WTC11 (cell line): ENCODE data around the gene SPEF1. TPM values are rescaled to one million over a fixed set of nuclear protein-coding genes. Genes with fewer than 3 reads are reported as not detected.
A peak's percentile ranks its signal among the peaks of the same experiment; 100 is the strongest.

Experiments
- ATAC-seq: fragments of 200-7000 bp; cut with Tn5 transposase; 2 replicates; pipeline ENCODE4 v1.10.0; 2021; ENCODE audit warnings: mild to moderate bottlenecking, moderate library complexity
- CTCF ChIA-PET: fragments of 300-600 bp; sonication (Branson Sonifier 250); formaldehyde crosslinking; loops from one replicate; lab custom pipeline; 2021; ENCODE audit warnings: antibody characterized with exemption; lab: Charles Lee
- POLR2A ChIA-PET: fragments of 350-600 bp; sonication (Branson Sonifier 250); formaldehyde crosslinking; loops from one replicate; lab custom pipeline; 2021; ENCODE audit warnings: antibody characterized with exemption; lab: Charles Lee
- DNase-seq: peaks from one replicate; pipeline ENCODE4 v3.0.0; 2021; ENCODE audit warnings: low spot score
- H3K27ac Mint-ChIP-seq: 2 replicates; pipeline ENCODE4 v1.8.0; 2021; ENCODE audit warnings: mixed read lengths
- H3K27me3 Mint-ChIP-seq: 2 replicates; pipeline ENCODE4 v1.8.0; 2021; ENCODE audit warnings: low read depth, mild to moderate bottlenecking, moderate library complexity, mixed read lengths
- H3K36me3 Mint-ChIP-seq: 2 replicates; pipeline ENCODE4 v1.8.0; 2021; ENCODE audit warnings: mixed read lengths
- H3K4me1 Mint-ChIP-seq: 2 replicates; pipeline ENCODE4 v1.8.0; 2022; ENCODE audit warnings: mixed read lengths
- H3K4me3 Mint-ChIP-seq: 2 replicates; pipeline ENCODE4 v1.8.0; 2021; ENCODE audit warnings: mild to moderate bottlenecking, moderate library complexity, mixed read lengths
- H3K9me3 Mint-ChIP-seq: 2 replicates; pipeline ENCODE4 v1.8.0; 2021; ENCODE audit warnings: mixed read lengths
- EMX1 ChIP-seq: fragments of 250-450 bp; sonication (Bioruptor Pico); IDR thresholded peaks from 2 replicates; pipeline ENCODE4 v1.8.0; 2021; ENCODE audit warnings: mild to moderate bottlenecking
- ETV6 ChIP-seq: sonication (generic); formaldehyde crosslinking; IDR thresholded peaks from 2 replicates; pipeline ENCODE4 v1.8.1; 2022; ENCODE audit warnings: mild to moderate bottlenecking, missing genetic modification reagents
- GRHL2 ChIP-seq: fragments of 250-450 bp; sonication (Bioruptor Pico); IDR thresholded peaks from 2 replicates; pipeline ENCODE4 v1.8.0; 2022; ENCODE audit warnings: mild to moderate bottlenecking, moderate library complexity; ENCODE audit not compliant: insufficient replicate concordance, severe bottlenecking
- HMGA2 ChIP-seq: fragments of 250-450 bp; sonication (Bioruptor Pico); IDR thresholded peaks from 2 replicates; pipeline ENCODE4 v1.4.0; 2021; ENCODE audit warnings: mild to moderate bottlenecking, moderate library complexity
- IRF2 ChIP-seq: sonication (generic); formaldehyde crosslinking; IDR thresholded peaks from 2 replicates; pipeline ENCODE4 v1.8.0; 2022; ENCODE audit warnings: low read depth, missing genetic modification reagents, borderline replicate concordance
- JUN ChIP-seq: sonication (generic); formaldehyde crosslinking; IDR thresholded peaks from 2 replicates; pipeline ENCODE4 v1.8.0; 2023; ENCODE audit warnings: mild to moderate bottlenecking, missing genetic modification reagents
- KAT7 ChIP-seq: sonication (generic); formaldehyde crosslinking; IDR thresholded peaks from 2 replicates; pipeline ENCODE4 v1.8.1; 2023; ENCODE audit warnings: missing genetic modification reagents, mild to moderate bottlenecking, borderline replicate concordance
- PRRX2 ChIP-seq: fragments of 250-450 bp; sonication (Bioruptor Pico); IDR thresholded peaks from 2 replicates; pipeline ENCODE4 v1.8.0; 2021; ENCODE audit warnings: mild to moderate bottlenecking
- SMAD3 ChIP-seq: sonication (generic); formaldehyde crosslinking; IDR thresholded peaks from 2 replicates; pipeline ENCODE4 v1.8.0; 2022; ENCODE audit warnings: missing genetic modification reagents, mild to moderate bottlenecking, borderline replicate concordance
- USF1 ChIP-seq: sonication (generic); formaldehyde crosslinking; IDR thresholded peaks from 2 replicates; pipeline ENCODE4 v1.8.0; 2022; ENCODE audit warnings: mild to moderate bottlenecking, missing genetic modification reagents
- USF2 ChIP-seq: sonication (generic); formaldehyde crosslinking; IDR thresholded peaks from 2 replicates; pipeline ENCODE4 v1.8.1; 2023; ENCODE audit warnings: mild to moderate bottlenecking, missing genetic modification reagents, moderate library complexity
- ZNF138 ChIP-seq: sonication (generic); formaldehyde crosslinking; conservative IDR thresholded peaks from 2 replicates; pipeline ENCODE4 v1.8.1; 2022; ENCODE audit warnings: mild to moderate bottlenecking, moderate library complexity, missing genetic modification reagents
- ZNF232 ChIP-seq: sonication (generic); formaldehyde crosslinking; IDR thresholded peaks from 2 replicates; pipeline ENCODE4 v1.8.0; 2022; ENCODE audit warnings: mild to moderate bottlenecking, missing genetic modification reagents
- ZNF263 ChIP-seq: sonication (generic); formaldehyde crosslinking; IDR thresholded peaks from 2 replicates; pipeline ENCODE4 v1.8.1; 2022; ENCODE audit warnings: low read depth, mild to moderate bottlenecking, moderate library complexity, missing genetic modification reagents
- ZNF423 ChIP-seq: fragments of 250-450 bp; sonication (Bioruptor Pico); IDR thresholded peaks from 2 replicates; pipeline ENCODE4 v2.1.2; 2022; ENCODE audit warnings: mild to moderate bottlenecking, moderate library complexity
- ZNF512 ChIP-seq: sonication (generic); formaldehyde crosslinking; IDR thresholded peaks from 2 replicates; pipeline ENCODE4 v1.8.1; 2022; ENCODE audit warnings: missing genetic modification reagents, borderline replicate concordance
- ZSCAN18 ChIP-seq: fragments of 250-450 bp; sonication (Bioruptor Pico); IDR thresholded peaks from 2 replicates; pipeline ENCODE4 v2.1.2; 2022; ENCODE audit warnings: mild to moderate bottlenecking, moderate library complexity
- total RNA-seq: library from RNA; stranded (reverse); gene quantifications from 3 replicates; pipeline ENCODE4 v1.2.3, GENCODE V29; 2021
- TF ChIP-seq, protein P1 (sequence below): sonication (generic); formaldehyde crosslinking; IDR thresholded peaks from 2 replicates; pipeline ENCODE4 v1.8.1; 2023; ENCODE audit warnings: mild to moderate bottlenecking, missing genetic modification reagents
- TF ChIP-seq, protein P2 (sequence below): fragments of 250-450 bp; sonication (Bioruptor Pico); IDR thresholded peaks from 2 replicates; pipeline ENCODE4 v1.9.0; 2021; ENCODE audit warnings: moderate library complexity, mild to moderate bottlenecking, inconsistent platforms, borderline replicate concordance
- TF ChIP-seq, protein P3 (sequence below): sonication (generic); formaldehyde crosslinking; IDR thresholded peaks from 2 replicates; pipeline ENCODE4 v1.8.0; 2022; ENCODE audit warnings: mild to moderate bottlenecking, missing genetic modification reagents
- TF ChIP-seq, protein P4 (sequence below): sonication (generic); formaldehyde crosslinking; IDR thresholded peaks from 2 replicates; pipeline ENCODE4 v1.8.1; 2023; ENCODE audit warnings: mild to moderate bottlenecking, missing genetic modification reagents, borderline replicate concordance

SPEF1 gene
- total RNA-seq, 1 experiment from 2014 or later = 0.72 TPM

DNA sequence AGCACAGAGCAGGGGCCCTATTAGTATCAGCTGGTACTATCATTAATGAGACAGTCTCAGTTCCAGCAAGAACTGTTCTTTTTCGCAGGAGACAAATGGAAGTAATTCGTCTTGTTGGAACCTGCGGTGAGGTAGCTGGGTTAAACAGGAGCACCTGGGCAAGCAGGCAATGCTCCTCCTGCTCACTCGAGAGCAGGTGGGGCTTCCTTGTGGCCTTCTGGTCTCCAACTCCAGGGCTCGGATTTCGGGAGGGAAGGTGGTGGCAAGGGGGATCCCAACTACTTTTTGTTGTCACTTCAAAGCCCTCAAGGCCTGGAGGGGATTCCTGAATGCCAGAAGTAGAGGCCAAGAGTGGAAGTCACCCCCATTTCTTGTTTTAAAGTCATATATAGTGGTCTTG is 1.3 kb upstream of the SPEF1 start (continued):
- TF ChIP-seq ZNF263 (CRISPR knock-in tag) (no peak), ZNF423 (CRISPR knock-in tag) (no peak), USF2 (CRISPR knock-in tag) (no peak), IRF2 (CRISPR knock-in tag) (no peak), GRHL2 (CRISPR knock-in tag) (no peak), ZNF138 (CRISPR knock-in tag) (no peak)
- TF ChIP-seq, protein P1, sequence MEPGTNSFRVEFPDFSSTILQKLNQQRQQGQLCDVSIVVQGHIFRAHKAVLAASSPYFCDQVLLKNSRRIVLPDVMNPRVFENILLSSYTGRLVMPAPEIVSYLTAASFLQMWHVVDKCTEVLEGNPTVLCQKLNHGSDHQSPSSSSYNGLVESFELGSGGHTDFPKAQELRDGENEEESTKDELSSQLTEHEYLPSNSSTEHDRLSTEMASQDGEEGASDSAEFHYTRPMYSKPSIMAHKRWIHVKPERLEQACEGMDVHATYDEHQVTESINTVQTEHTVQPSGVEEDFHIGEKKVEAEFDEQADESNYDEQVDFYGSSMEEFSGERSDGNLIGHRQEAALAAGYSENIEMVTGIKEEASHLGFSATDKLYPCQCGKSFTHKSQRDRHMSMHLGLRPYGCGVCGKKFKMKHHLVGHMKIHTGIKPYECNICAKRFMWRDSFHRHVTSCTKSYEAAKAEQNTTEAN = no peak

GRCh38 chr20:3778976-3779375 is 2.3 kb downstream of the SPEF1 start:
- POLR2A ChIA-PET = interaction anchor here (0.6 to 2.1 kb wide), 2 partner anchors 9 to 11 kb away, joined by 3 to 14 read pairs; partner anchors contain the start of gene ADISSP
- ATAC-seq = no peak

More at GRCh38 chr20:3778976-3779375, 2.3 kb downstream of the SPEF1 start:
- no peak for DNase-seq
- peaks cover 36% of the 10 kb centered on the region for H3K4me1 Mint-ChIP-seq
- no peak overlapping the region for H3K27ac Mint-ChIP-seq
- H3K36me3 Mint-ChIP-seq = no peaks in the 10 kb centered on the region
- H3K9me3 Mint-ChIP-seq = no peaks in the 10 kb centered on the region
- H3K4me3 Mint-ChIP-seq = peak overlapping the region; percentile 79
- H3K27me3 Mint-ChIP-seq = peaks cover 58% of the 10 kb centered on the region
- TF ChIP-seq KAT7 (CRISPR knock-in tag) (no peak), ETV6 (no peak), USF2 (CRISPR knock-in tag) (no peak), SMAD3 (CRISPR knock-in tag) (no peak), PRRX2 (CRISPR knock-in tag) (no peak), ZSCAN18 (CRISPR knock-in tag) (no peak), ZNF423 (CRISPR knock-in tag) (no peak), HMGA2 (CRISPR knock-in tag) (no peak), IRF2 (CRISPR knock-in tag) (no peak), JUN (no peak), ZNF512 (CRISPR knock-in tag) (no peak), EMX1 (no peak), ZNF232 (CRISPR knock-in tag) (no peak), USF1 (no peak)
- TF ChIP-seq, protein P2, sequence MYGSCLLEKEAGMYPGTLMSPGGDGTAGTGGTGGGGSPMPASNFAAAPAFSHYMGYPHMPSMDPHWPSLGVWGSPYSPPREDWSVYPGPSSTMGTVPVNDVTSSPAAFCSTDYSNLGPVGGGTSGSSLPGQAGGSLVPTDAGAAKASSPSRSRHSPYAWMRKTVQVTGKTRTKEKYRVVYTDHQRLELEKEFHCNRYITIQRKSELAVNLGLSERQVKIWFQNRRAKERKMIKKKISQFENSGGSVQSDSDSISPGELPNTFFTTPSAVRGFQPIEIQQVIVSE (CRISPR knock-in tag) = no peak
- TF ChIP-seq, protein P3, sequence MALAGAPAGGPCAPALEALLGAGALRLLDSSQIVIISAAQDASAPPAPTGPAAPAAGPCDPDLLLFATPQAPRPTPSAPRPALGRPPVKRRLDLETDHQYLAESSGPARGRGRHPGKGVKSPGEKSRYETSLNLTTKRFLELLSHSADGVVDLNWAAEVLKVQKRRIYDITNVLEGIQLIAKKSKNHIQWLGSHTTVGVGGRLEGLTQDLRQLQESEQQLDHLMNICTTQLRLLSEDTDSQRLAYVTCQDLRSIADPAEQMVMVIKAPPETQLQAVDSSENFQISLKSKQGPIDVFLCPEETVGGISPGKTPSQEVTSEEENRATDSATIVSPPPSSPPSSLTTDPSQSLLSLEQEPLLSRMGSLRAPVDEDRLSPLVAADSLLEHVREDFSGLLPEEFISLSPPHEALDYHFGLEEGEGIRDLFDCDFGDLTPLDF (CRISPR knock-in tag) = no peak
- TF ChIP-seq, protein P4, sequence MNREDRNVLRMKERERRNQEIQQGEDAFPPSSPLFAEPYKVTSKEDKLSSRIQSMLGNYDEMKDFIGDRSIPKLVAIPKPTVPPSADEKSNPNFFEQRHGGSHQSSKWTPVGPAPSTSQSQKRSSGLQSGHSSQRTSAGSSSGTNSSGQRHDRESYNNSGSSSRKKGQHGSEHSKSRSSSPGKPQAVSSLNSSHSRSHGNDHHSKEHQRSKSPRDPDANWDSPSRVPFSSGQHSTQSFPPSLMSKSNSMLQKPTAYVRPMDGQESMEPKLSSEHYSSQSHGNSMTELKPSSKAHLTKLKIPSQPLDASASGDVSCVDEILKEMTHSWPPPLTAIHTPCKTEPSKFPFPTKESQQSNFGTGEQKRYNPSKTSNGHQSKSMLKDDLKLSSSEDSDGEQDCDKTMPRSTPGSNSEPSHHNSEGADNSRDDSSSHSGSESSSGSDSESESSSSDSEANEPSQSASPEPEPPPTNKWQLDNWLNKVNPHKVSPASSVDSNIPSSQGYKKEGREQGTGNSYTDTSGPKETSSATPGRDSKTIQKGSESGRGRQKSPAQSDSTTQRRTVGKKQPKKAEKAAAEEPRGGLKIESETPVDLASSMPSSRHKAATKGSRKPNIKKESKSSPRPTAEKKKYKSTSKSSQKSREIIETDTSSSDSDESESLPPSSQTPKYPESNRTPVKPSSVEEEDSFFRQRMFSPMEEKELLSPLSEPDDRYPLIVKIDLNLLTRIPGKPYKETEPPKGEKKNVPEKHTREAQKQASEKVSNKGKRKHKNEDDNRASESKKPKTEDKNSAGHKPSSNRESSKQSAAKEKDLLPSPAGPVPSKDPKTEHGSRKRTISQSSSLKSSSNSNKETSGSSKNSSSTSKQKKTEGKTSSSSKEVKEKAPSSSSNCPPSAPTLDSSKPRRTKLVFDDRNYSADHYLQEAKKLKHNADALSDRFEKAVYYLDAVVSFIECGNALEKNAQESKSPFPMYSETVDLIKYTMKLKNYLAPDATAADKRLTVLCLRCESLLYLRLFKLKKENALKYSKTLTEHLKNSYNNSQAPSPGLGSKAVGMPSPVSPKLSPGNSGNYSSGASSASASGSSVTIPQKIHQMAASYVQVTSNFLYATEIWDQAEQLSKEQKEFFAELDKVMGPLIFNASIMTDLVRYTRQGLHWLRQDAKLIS (CRISPR knock-in tag) = no peak
- CTCF ChIA-PET = interaction anchor here (1.1 to 3.3 kb wide), 14 partner anchors 7 to 105 kb away, joined by 3 to 27 read pairs (median 6); partner anchors contain the start of genes ADISSP, AP5S1, CDC25B and CENPB
